MM.1S (cell line): ENCODE data around the gene SAMD14.

Experiments
- CTCF ChIP-seq: fragments of 300-600 bp; sonication (generic); IDR thresholded peaks from 2 replicates; pipeline ENCODE4 v1.5.1; 2016; ENCODE audit warnings: antibody characterized with exemption, low read length, mixed read lengths
- EZH2 ChIP-seq: fragments of 300-600 bp; sonication (generic); optimal IDR thresholded peaks from 2 replicates; pipeline ENCODE3; 2017; ENCODE audit warnings: low read depth, mild to moderate bottlenecking, antibody characterized with exemption, low read length, mixed read lengths
- EZH2phosphoT487 ChIP-seq: fragments of 300-600 bp; sonication (generic); IDR thresholded peaks from 2 replicates; pipeline ENCODE4 v1.6.1; 2018; ENCODE audit warnings: antibody characterized with exemption, low read length

GRCh38 chr17:50153650-50154575, 24.0 kb upstream of the SAMD14 start:
- TF ChIP-seq CTCF, result no peak
- TF ChIP-seq EZH2phosphoT487, result no peak
- no peak for TF ChIP-seq EZH2
